Right lobe of liver (tissue), 4 donors: Measurements from ENCODE around the gene TAGLN2.

Experiments used
- CTCF ChIP-seq, 4 donors: fragments of 200-600 bp in 3 of 4; fragments of 450-650 bp in 1 of 4; IDR thresholded peaks; one replicate each; pipeline versions ENCODE4 v1.5.1 to v1.8.0; 2016 to 2022; ENCODE audit warnings: antibody characterized with exemption in 4 of 4, mild to moderate bottlenecking in 2 of 4
- POLR2A ChIP-seq: fragments of 450-650 bp; IDR thresholded peaks from one replicate; pipeline ENCODE4 v1.6.1; 2017; ENCODE audit warnings: antibody characterized with exemption, mild to moderate bottlenecking
- donor health status: DM: no; HTN: no; CAD: no.
- donor health status: DM: no; HTN: no; CAD: no.
- donor health status: DM: no; HTN: yes; CAD: no.

GRCh38 chr1:159881622-159882526 lies 43.4 kb downstream of the TAGLN2 start:
- no peak for TF ChIP-seq CTCF (IDR thresholded peaks at IDR 0.05)
- no peak for TF ChIP-seq POLR2A
